Measurements from ENCODE around the gene UGT3A1.
"Not testable (repeated sequence)": the region's sequence is repeated elsewhere in the genome, so short reads cannot be mapped to it uniquely, and the experiment has no call there.

Gene UGT3A1

GRCh38 chr5:35988529-35988928 lies 2.7 kb downstream of the UGT3A1 start:
- no peak for DNase-seq (ENCODE audit: low spot score)

- no peak for DNase-seq (ENCODE audit: low spot score)
Observed at GRCh38 chr5:35987776-35988175, 3.4 kb downstream of the UGT3A1 start.

GRCh38 chr5:35979715-35980114 lies 11.5 kb downstream of the UGT3A1 start:
- no peak for DNase-seq (ENCODE audit: low spot score)

GRCh38 chr5:35976859-35977258 lies 14.3 kb downstream of the UGT3A1 start:
- DNase-seq (ENCODE audit: low spot score) = not testable (repeated sequence)

GRCh38 chr5:35974570-35974969 lies 16.6 kb downstream of the UGT3A1 start:
- DNase-seq (ENCODE audit: low spot score) = no peak

GRCh38 chr5:35971878-35972210 lies 19.3 kb downstream of the UGT3A1 start:
- DNase-seq (ENCODE audit: low spot score) = no peak

- DNase-seq (ENCODE audit: low spot score) = no peak
Observed at GRCh38 chr5:35971186-35971877, 19.9 kb downstream of the UGT3A1 start.

- DNase-seq (ENCODE audit: low spot score) = no peak
Observed at GRCh38 chr5:35963381-35963843, 27.8 kb downstream of the UGT3A1 start.

GRCh38 chr5:35960328-35960727 lies 30.9 kb downstream of the UGT3A1 start:
- DNase-seq (ENCODE audit: low spot score) = no peak

- no peak for DNase-seq (ENCODE audit: low spot score)
Observed at GRCh38 chr5:35956429-35956828, 34.8 kb downstream of the UGT3A1 start.

- DNase-seq (ENCODE audit: low spot score) = no peak
Observed at GRCh38 chr5:35954175-35954574, 37.0 kb downstream of the UGT3A1 start.

- DNase-seq (ENCODE audit: low spot score) = no peak
Observed at GRCh38 chr5:35947085-35947484, 44.1 kb downstream of the UGT3A1 start.

GRCh38 chr5:35939639-35940038 lies 51.6 kb downstream of the UGT3A1 start:
- DNase-seq (ENCODE audit: low spot score) = no peak

- peak; percentile 22 for DNase-seq (ENCODE audit: low spot score)
Observed at GRCh38 chr5:35938568-35939227, 52.5 kb downstream of the UGT3A1 start, which contains the start of gene CAPSL. Gene CAPSL (minus strand): TSS chr5:35938622. CDS start chr5:35921120, 17,502 bp downstream.

- DNase-seq (ENCODE audit: low spot score) = peak; percentile 52
Observed at GRCh38 chr5:35926389-35927051, 64.7 kb downstream of the UGT3A1 start.

- DNase-seq (ENCODE audit: low spot score) = peak; percentile 64
Observed at GRCh38 chr5:35924950-35925722, 66.1 kb downstream of the UGT3A1 start.

GRCh38 chr5:35924122-35924949 lies 66.9 kb downstream of the UGT3A1 start:
- no peak for DNase-seq (ENCODE audit: low spot score)

- DNase-seq (ENCODE audit: low spot score) = no peak
Observed at GRCh38 chr5:35922468-35922867, 68.7 kb downstream of the UGT3A1 start.

GRCh38 chr5:35921930-35922329 lies 69.3 kb downstream of the UGT3A1 start:
- no peak for DNase-seq (ENCODE audit: low spot score)

- DNase-seq (ENCODE audit: low spot score) = no peak
Observed at GRCh38 chr5:35920890-35921289, 70.3 kb downstream of the UGT3A1 start.

GRCh38 chr5:35919191-35919590 lies 72.0 kb downstream of the UGT3A1 start:
- no peak for DNase-seq (ENCODE audit: low spot score)

Measured in putamen (tissue), 1 donor.